Upper lobe of right lung (tissue), 1 donor: ENCODE measurements around the gene PCSK5. TPM values are rescaled to one million over a fixed set of nuclear protein-coding genes. Genes with fewer than 3 reads are reported as not detected.
A peak's percentile ranks its signal among the peaks of the same experiment; 100 is the strongest.

ENCODE experiments used
- ATAC-seq: fragments of 200-7000 bp; cut with Tn5 transposase; one replicate; pipeline ENCODE4 v1.9.1; 2020; ENCODE audit warnings: mild to moderate bottlenecking, moderate library complexity
- DNase-seq: peaks from one replicate; pipeline ENCODE4 v3.0.0-alpha.2; 2020
- H3K27ac ChIP-seq: fragments of 200-600 bp; one replicate; pipeline ENCODE4 v1.8.0; 2022
- H3K27me3 ChIP-seq: fragments of 200-600 bp; one replicate; pipeline ENCODE4 v1.8.0; 2022; ENCODE audit warnings: mild to moderate bottlenecking
- H3K36me3 ChIP-seq: fragments of 200-600 bp; one replicate; pipeline ENCODE4 v1.8.0; 2022
- H3K4me1 ChIP-seq: fragments of 200-600 bp; one replicate; pipeline ENCODE4 v1.8.0; 2022
- H3K4me3 ChIP-seq: fragments of 200-600 bp; one replicate; pipeline ENCODE4 v1.8.0; 2022; ENCODE audit warnings: mild to moderate bottlenecking
- H3K9me3 ChIP-seq: fragments of 200-600 bp; one replicate; pipeline ENCODE4 v1.8.0; 2022
- CTCF ChIP-seq: fragments of 200-600 bp; IDR thresholded peaks from one replicate; pipeline ENCODE4 v1.8.0; 2022; ENCODE audit warnings: antibody characterized with exemption
- intact Hi-C: fragments of 100-400 bp; cut with DNase I; formaldehyde crosslinking; loops from one replicate; pipeline ENCODE4 v1.11.0; 2022
- total RNA-seq: library from RNA; stranded (reverse); fragmentation: NEBNext Ultra II Directional; extraction: Animal tissue kit (Norgen Biotek cat#: 25700); gene quantifications from one replicate; pipeline ENCODE4 v1.2.1, GENCODE V29; 2021
- donor health status: DM: no; HTN: yes; CAD: no; lungs with severe emphysema.

The PCSK5 gene
- total RNA-seq, 1 donor from 2014 or later: 18.1 TPM

- no peak for TF ChIP-seq CTCF
- H3K36me3 ChIP-seq: no peaks in the 10 kb centered on the region
- H3K27me3 ChIP-seq: no peaks in the 10 kb centered on the region
- H3K27ac ChIP-seq: no peak overlapping the region
- DNase-seq (no peak), ATAC-seq (no peak)
- intact Hi-C loops: no loop called here
- no peaks in the 10 kb centered on the region for H3K9me3 ChIP-seq
- no peaks in the 10 kb centered on the region for H3K4me1 ChIP-seq
- H3K4me3 ChIP-seq: no peak overlapping the region
These were observed 38.6 kb upstream of the PCSK5 start for GRCh38 chr9:75851917-75852316.

GRCh38 chr9:75852746-75853145, 37.7 kb upstream of the PCSK5 start:
- DNase-seq: no peak
- no peak overlapping the region for H3K4me3 ChIP-seq
- intact Hi-C loops: no loop called here
- H3K4me1 ChIP-seq: no peaks in the 10 kb centered on the region
- no peak overlapping the region for H3K27ac ChIP-seq
- H3K9me3 ChIP-seq: no peaks in the 10 kb centered on the region
- no peaks in the 10 kb centered on the region for H3K27me3 ChIP-seq
- no peak for ATAC-seq
- no peaks in the 10 kb centered on the region for H3K36me3 ChIP-seq
- TF ChIP-seq CTCF: no peak

- Histone ChIP-seq H3K36me3 (no peaks in the 10 kb centered on the region), H3K27ac (no peak overlapping the region), H3K9me3 (no peaks in the 10 kb centered on the region), H3K27me3 (no peaks in the 10 kb centered on the region), H3K4me3 (no peak overlapping the region), H3K4me1 (no peaks in the 10 kb centered on the region)
- ATAC-seq (peak; percentile 36), DNase-seq (no peak)
- TF ChIP-seq CTCF: peak; percentile 43
- intact Hi-C loops: no loop called here
These were observed 35.0 kb upstream of the PCSK5 start for GRCh38 chr9:75855509-75855908.

GRCh38 chr9:75858497-75859092, 31.9 kb upstream of the PCSK5 start:
- Histone ChIP-seq H3K27me3 (no peaks in the 10 kb centered on the region), H3K36me3 (no peaks in the 10 kb centered on the region), H3K27ac (no peak overlapping the region), H3K9me3 (no peaks in the 10 kb centered on the region), H3K4me1 (no peaks in the 10 kb centered on the region), H3K4me3 (no peak overlapping the region)
- intact Hi-C loops: no loop called here
- DNase-seq (no peak), ATAC-seq (no peak)
- TF ChIP-seq CTCF: no peak

- no peak for ATAC-seq
- Histone ChIP-seq H3K4me1 (no peaks in the 10 kb centered on the region), H3K27me3 (no peaks in the 10 kb centered on the region), H3K4me3 (no peak overlapping the region), H3K9me3 (no peaks in the 10 kb centered on the region), H3K27ac (no peak overlapping the region), H3K36me3 (no peaks in the 10 kb centered on the region)
- no peak for TF ChIP-seq CTCF
- intact Hi-C loops: loop anchor here (10.0 kb wide), 1 partner anchor 679 kb away; no protein-coding TSS in a partner anchor
- DNase-seq: no peak
These were observed 26.2 kb upstream of the PCSK5 start for GRCh38 chr9:75864266-75864665.
